ENCODE measurements around the gene ARIH2. TPM values are rescaled to one million over a fixed set of nuclear protein-coding genes. Genes with fewer than 3 reads are reported as not detected.

ARIH2 gene
- total and polyA plus RNA-seq, 7 donors: 33.0 to 165 (median 94.9) TPM

DNA sequence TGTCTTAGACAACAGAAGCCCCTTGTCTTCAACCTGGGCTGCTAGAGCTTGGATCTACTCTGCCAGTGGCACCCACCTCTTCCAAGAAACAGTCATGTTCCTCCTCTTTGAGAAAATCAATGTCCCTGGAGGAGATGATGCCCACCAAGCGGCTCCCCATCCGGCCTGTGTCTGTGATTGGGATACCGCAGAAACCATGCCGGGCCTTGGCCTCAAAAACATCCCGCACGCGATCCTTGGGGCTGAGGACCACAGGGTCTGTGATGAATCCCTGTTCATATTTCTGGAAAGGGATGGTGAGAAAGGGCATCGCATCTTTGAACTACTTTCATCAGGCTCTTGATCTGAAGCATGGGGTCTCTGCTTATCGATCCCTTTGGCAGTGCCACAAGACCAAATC is 109.0 kb downstream of the ARIH2 start:
- Histone ChIP-seq H3K9me3 (no peaks in the 10 kb centered on the region), H3K27me3 (no peaks in the 10 kb centered on the region), H3K36me3 (peaks cover 18 to 69% (median 41%) of the 10 kb centered on the region in 4 donors), H3K4me3 (no peak overlapping the region), H3K27ac (peak overlapping the region in 3 of 4 donors; percentile 94 to 98 (median 94)), H3K4me1 (peaks cover 0 to 43% (median 27%) of the 10 kb centered on the region in 4 donors)
- no peak for DNase-seq
- 97% methylated on average over 9 of the region's 9 CpGs for WGBS, 2 donors
- intact Hi-C loops (cut with DNase I): loop anchor here (2.0 kb wide), 1 partner anchor 39 kb away; no protein-coding TSS in a partner anchor
- no peak for TF ChIP-seq POLR2A (IDR thresholded peaks at IDR 0.05)
- TF ChIP-seq, protein P1, sequence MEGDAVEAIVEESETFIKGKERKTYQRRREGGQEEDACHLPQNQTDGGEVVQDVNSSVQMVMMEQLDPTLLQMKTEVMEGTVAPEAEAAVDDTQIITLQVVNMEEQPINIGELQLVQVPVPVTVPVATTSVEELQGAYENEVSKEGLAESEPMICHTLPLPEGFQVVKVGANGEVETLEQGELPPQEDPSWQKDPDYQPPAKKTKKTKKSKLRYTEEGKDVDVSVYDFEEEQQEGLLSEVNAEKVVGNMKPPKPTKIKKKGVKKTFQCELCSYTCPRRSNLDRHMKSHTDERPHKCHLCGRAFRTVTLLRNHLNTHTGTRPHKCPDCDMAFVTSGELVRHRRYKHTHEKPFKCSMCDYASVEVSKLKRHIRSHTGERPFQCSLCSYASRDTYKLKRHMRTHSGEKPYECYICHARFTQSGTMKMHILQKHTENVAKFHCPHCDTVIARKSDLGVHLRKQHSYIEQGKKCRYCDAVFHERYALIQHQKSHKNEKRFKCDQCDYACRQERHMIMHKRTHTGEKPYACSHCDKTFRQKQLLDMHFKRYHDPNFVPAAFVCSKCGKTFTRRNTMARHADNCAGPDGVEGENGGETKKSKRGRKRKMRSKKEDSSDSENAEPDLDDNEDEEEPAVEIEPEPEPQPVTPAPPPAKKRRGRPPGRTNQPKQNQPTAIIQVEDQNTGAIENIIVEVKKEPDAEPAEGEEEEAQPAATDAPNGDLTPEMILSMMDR (IDR thresholded peaks at IDR 0.05): no peak
- TF ChIP-seq EP300 (IDR thresholded peaks at IDR 0.05): no peak
- no peak for TF ChIP-seq POLR2AphosphoS5 (IDR thresholded peaks at IDR 0.05)

DNA sequence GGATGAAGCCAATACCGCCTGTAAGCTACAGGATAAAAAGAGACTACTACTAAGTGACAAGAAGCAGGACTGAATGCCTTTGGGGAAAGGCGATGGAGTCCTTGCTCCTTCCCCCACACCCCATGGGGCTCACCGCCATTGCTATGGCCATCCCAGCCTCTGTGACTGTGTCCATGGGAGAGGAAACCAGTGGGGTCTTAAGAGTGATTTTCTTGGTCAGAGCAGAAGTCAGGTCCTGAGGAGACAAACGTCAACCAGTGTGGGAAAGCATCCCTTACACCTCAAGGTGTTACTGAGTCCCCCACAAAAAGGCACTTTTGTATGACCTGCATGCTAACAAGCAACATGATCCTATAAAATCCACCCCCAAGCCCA is 109.6 kb downstream of the ARIH2 start:
- Histone ChIP-seq H3K36me3 (peaks cover 18 to 72% (median 46%) of the 10 kb centered on the region in 4 donors), H3K9me3 (no peaks in the 10 kb centered on the region), H3K27ac (peak overlapping the region; percentile 94 to 98 (median 94)), H3K4me1 (peaks cover 0 to 40% (median 23%) of the 10 kb centered on the region in 4 donors), H3K27me3 (no peaks in the 10 kb centered on the region), H3K4me3 (peak overlapping the region in 3 of 4 donors; percentile 71 to 78 (median 77))
- WGBS, 2 donors: 70 to 83% methylated on average over 4 of the region's 4 CpGs
- TF ChIP-seq POLR2A (IDR thresholded peaks at IDR 0.05) (no peak), EP300 (IDR thresholded peaks at IDR 0.05) (no peak), POLR2AphosphoS5 (IDR thresholded peaks at IDR 0.05) (no peak)
- TF ChIP-seq, protein P1 (IDR thresholded peaks at IDR 0.05): no peak
- intact Hi-C loops (cut with DNase I): loop anchor here (2.0 kb wide), 1 partner anchor 39 kb away; no protein-coding TSS in a partner anchor
- DNase-seq: no peak

DNA sequence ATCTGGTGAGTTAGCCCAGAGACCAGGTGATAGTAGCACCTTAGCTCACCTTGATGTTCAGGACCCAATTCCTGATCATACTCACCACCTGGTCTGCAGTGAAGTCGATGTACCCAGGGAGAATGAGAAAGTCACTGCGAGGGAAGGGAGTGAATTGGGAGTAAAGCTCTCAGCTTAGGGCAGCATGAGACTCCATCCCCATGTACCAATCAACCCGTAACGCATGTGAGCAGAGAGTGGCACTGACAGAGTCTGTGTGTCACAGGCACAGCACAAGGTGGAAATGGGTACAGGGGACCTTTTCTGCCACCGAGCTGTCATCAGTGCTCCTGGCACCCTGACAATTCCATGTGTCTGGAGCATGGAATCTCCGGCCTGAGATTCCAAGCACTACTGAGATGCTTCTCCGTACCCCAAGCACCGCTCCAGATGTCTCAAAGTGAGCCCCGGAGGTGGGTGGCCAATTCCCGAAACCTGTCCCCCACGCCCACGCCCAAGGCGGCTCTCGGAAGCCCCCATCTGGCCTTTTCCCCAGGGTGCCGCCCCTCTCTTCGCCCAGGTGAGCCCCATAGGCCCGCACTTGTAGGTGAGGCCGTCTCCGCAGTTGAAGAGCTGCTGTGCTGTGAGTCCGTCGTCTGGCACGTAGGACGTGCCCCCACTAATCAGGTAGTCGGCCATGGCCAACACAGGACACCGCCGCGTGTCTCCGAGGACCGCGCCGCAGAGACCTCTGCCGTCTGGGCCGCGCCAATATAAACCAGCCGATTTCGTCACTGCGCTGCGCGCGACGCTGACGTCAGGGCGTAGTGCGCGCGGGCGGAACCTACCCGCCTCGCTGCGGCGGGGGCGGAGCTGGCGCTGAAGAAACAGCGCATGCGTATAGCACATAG is 110.3 kb downstream of the ARIH2 start, which contains the start of gene IMPDH2:
TSS of gene IMPDH2 (minus strand) at position 726 of the 890 bp plus-strand sequence. CDS start at position 678, 48 bp downstream.
- peaks cover 18 to 71% (median 44%) of the 10 kb centered on the region in 4 donors for H3K36me3 ChIP-seq

DNA sequence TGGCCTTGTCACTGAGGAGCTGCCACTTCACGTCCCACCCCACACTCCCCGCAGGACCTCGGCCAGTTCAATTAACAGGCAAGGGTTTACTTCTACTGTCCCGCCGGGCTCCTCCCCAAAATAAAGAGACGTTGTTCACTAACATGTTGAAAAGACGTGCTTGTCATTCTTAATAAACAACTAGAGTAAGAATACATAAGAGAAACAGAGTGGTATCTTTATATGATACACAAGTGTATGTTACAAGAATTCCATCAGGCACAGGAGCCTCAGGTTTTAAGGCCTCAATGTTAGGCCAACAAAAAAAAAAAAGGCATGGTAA is 110.9 kb downstream of the ARIH2 start:
- 1 to 3% methylated on average over 7 of the region's 7 CpGs for WGBS, 2 donors
- H3K4me3 ChIP-seq: peak overlapping the region; percentile 71 to 80 (median 78)
- H3K27me3 ChIP-seq: no peaks in the 10 kb centered on the region
- intact Hi-C loops (cut with DNase I): loop anchor here (2.0 kb wide), 1 partner anchor 41 kb away; no protein-coding TSS in a partner anchor
- no peak for DNase-seq
- peak overlapping the region; percentile 94 to 98 (median 94) for H3K27ac ChIP-seq
- H3K9me3 ChIP-seq: no peaks in the 10 kb centered on the region
- H3K4me1 ChIP-seq: peaks cover 0 to 35% (median 20%) of the 10 kb centered on the region in 4 donors
- TF ChIP-seq, protein P1 (IDR thresholded peaks at IDR 0.05): no peak
- no peak for TF ChIP-seq POLR2AphosphoS5 (IDR thresholded peaks at IDR 0.05)
- no peak for TF ChIP-seq EP300 (IDR thresholded peaks at IDR 0.05)
- TF ChIP-seq POLR2A (IDR thresholded peaks at IDR 0.05): no peak
- H3K36me3 ChIP-seq: peaks cover 14 to 71% (median 39%) of the 10 kb centered on the region in 4 donors

More for the DNA sequence above, 110.3 kb downstream of the ARIH2 start, which contains the start of gene IMPDH2:
- intact Hi-C loops (cut with DNase I): loop anchor here (2.0 kb wide), 1 partner anchor 40 kb away; no protein-coding TSS in a partner anchor
- Histone ChIP-seq H3K9me3 (no peaks in the 10 kb centered on the region), H3K4me3 (peak within 1 kb of the TSS; percentile 71 to 80 (median 78)), H3K27me3 (no peaks in the 10 kb centered on the region), H3K4me1 (peaks cover 0 to 35% (median 20%) of the 10 kb centered on the region in 4 donors), H3K27ac (peak within 1 kb of the TSS; percentile 94 to 98 (median 94))
- TF ChIP-seq POLR2A (IDR thresholded peaks at IDR 0.05) (peak; percentile 97 to 98), POLR2AphosphoS5 (IDR thresholded peaks at IDR 0.05) (peak; percentile 99), EP300 (IDR thresholded peaks at IDR 0.05) (peak in 1 of 4 donors; percentile 72)
- TF ChIP-seq, protein P1 (IDR thresholded peaks at IDR 0.05): no peak
- DNase-seq: peak; percentile 96
- 1% methylated on average over 55 of the region's 55 CpGs for WGBS, 2 donors
